ENCODE results near the gene PRSS8.

Gene PRSS8

GRCh38 chr16:31129568-31130335 is 5.8 kb downstream of the PRSS8 start:
- DNase-seq (ENCODE audit: low read depth in 3 of 3, low spot score in 1 of 3): no peak

- DNase-seq (ENCODE audit: low read depth in 3 of 3, low spot score in 1 of 3): no peak
These were observed 6.6 kb downstream of the PRSS8 start for GRCh38 chr16:31128711-31129567.

DNA sequence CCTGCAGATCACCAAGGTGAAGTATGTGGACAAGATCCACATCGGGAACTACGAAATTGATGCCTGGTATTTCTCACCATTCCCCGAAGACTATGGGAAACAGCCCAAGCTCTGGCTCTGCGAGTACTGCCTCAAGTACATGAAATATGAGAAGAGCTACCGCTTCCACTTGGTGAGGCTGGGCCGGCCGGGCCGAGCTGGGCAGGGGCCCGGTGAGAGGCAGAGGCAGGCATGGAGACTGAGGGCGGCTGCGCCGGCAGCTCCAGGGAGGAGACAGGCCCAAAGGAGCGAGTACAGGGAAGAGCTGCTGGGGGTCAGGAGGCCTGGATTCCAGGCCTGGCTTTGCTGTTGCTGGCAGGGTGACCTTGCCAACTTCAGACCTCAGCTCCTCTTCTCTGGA is 8.3 kb downstream of the PRSS8 start:
- DNase-seq (ENCODE audit: low read depth in 3 of 3, low spot score in 1 of 3): no peak

DNA sequence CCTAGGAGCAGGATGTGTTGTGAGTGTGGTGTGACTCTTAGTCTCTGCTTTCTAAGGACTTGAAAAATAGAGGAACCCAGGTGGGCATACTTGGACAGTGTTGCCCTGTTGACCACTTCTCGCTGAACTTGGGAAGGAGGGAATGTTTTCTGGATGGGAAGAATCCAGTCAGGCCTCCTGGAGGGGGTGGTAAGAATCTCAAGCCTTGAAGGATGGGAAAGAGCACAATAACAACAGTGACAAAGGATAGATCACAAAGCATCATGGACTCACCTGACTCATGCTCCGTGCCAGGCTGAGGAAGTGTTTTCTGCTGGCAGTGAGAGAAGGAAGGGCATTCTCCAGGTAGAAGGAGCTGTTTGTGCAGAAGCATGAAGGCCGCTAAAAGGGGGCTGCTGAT is 9.7 kb downstream of the PRSS8 start:
- no peak for DNase-seq (ENCODE audit: low read depth in 3 of 3, low spot score in 1 of 3)

DNA sequence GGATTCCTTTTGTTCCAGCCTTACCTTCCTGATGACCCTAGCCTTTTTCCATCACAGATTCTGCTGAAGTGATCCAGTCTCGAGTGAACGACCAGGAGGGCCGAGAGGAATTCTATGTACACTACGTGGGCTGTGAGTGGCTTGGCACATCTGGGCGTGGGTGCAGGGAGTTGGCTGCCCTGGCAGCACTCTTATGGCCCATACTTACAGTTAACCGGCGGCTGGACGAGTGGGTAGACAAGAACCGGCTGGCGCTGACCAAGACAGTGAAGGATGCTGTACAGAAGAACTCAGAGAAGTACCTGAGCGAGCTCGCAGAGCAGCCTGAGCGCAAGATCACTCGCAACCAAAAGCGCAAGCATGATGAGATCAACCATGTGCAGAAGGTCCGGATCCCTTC is 15.4 kb downstream of the PRSS8 start:
- no peak for DNase-seq (ENCODE audit: low read depth in 3 of 3, low spot score in 1 of 3)

- no peak for DNase-seq (ENCODE audit: low read depth in 3 of 3, low spot score in 1 of 3)
These were observed 17.0 kb downstream of the PRSS8 start for GRCh38 chr16:31118223-31119155.

DNA sequence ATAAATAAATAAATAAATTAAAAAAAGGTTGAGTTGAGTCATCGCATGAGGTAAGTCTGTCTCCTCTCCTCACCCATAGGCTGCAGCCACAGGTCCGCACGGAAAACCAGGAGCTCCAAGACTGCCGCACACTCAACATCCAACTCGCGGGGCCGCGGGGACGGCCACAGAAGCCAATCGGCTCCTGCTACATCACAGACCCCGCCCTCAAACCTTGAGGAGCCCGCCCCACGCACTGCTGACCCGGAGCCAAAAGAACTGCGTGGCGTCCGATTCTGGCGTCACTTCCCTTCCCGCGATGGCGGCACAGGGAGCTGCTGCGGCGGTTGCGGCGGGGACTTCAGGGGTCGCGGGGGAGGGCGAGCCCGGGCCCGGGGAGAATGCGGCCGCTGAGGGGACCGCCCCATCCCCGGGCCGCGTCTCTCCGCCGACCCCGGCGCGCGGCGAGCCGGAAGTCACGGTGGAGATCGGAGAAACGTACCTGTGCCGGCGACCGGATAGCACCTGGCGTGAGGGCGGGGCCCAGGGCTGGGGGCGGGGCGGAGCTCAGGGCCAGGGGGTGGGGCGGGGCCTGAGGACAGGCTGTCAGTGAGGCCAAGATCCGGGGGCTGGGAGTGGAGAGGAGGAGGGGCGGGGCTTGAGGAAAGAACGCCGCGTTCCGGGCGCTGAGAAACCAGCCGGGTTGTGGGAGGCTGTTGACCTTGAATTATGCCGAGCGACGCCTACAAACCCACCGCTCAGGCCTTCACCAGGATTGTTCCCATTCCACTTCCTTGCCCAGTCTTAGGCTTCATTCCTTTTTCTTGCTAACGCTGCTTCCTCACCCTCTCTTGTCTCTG is 17.9 kb downstream of the PRSS8 start, which contains the start of gene KAT8:
KAT8 (plus strand) TSS at position 281 of the 839 bp plus-strand sequence; CDS start at position 299, 18 bp downstream.
- DNase-seq (ENCODE audit: low read depth in 3 of 3, low spot score in 1 of 3): peak; percentile 89 to 91 (median 91)

DNA sequence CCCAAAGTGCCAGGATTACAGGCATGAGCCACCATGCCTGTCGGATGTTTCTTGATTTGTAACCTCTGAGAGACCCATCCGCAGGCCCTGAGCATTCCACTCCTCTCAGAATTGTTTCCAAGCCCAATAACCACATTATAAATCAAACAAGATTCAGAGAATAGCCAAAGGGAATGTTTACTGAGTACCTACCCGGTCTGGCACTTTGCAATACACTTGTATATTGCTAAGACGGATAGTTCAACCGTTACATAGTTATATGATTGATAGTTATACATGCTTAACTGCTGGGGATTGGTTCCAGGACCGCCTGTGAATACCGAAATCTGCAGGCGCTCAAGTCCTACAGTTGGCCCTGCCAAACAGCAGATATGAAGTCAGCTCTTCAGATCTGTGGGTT is 21.1 kb downstream of the PRSS8 start:
- DNase-seq (ENCODE audit: low read depth in 3 of 3, low spot score in 1 of 3): no peak

DNA sequence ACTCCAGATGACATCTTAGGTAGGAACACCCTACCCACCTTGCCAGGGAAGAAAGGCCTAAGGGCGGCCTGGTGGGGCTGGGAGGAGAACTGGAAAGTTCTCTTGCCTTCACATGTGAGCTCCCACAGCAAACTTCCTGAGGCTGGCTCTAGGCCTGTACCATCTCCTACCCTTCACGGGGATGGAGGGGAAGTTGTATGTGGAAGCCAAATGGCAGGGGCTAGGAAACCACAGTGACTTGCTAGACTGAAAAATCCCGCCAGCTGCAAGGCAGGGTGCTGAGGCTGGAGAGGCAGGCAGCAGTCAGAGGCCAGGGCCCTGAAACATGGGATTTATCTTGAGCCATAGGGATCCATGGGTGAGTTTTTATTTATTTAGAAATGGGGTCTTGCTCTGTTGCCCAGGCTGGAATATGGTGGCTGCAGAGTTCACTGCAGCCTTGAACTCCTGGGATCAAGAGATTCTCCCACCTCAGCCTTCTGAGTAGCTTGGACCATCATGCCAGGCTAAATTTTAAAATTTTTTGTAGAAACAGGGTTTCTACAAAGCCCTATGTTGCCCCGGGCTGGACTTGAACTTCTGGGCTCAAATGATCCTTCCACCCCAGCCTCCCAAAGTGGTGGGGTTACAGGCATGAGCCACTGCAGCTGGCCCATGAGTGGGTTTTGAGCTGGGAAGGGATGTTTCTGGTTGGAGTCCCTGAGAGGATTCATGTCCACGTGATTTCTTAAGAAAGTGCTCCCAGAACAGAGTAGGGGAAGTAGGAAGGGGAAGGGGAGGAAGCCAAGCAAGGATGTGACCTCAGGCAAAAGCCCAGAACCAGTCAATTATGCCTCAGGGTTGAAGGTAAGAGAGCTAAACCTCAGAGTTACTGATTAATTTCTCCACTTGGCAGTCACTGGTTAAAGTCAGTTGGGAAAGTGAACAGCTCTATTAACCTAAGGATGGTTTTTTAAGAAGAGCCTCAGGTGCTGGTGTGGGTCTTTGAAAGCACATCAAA is 22.1 kb downstream of the PRSS8 start:
- DNase-seq (ENCODE audit: low read depth in 3 of 3, low spot score in 1 of 3): no peak

DNA sequence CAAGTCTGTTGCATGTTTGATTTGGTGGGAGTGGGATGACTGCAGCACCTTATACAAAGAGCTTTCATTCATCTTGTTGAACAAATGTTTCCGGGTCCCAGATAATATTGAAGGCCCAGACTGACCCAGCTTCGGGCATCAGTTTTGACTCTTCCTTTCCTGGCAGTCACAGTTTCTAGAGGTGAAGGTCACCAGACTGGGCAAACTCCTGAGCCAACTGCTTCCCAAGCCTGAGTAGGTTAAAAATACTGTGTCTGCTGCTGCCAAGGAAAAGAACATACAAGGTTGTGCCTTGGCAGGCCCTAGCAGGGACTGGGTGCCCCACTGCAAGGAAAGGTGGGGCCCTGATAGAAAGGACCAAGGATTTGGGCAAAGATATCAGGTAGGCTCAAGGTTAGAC is 22.8 kb downstream of the PRSS8 start:
- DNase-seq (ENCODE audit: low read depth in 3 of 3, low spot score in 1 of 3): no peak

GRCh38 chr16:31111881-31112466 is 23.6 kb downstream of the PRSS8 start:
- DNase-seq (ENCODE audit: low read depth in 3 of 3, low spot score in 1 of 3): no peak

DNA sequence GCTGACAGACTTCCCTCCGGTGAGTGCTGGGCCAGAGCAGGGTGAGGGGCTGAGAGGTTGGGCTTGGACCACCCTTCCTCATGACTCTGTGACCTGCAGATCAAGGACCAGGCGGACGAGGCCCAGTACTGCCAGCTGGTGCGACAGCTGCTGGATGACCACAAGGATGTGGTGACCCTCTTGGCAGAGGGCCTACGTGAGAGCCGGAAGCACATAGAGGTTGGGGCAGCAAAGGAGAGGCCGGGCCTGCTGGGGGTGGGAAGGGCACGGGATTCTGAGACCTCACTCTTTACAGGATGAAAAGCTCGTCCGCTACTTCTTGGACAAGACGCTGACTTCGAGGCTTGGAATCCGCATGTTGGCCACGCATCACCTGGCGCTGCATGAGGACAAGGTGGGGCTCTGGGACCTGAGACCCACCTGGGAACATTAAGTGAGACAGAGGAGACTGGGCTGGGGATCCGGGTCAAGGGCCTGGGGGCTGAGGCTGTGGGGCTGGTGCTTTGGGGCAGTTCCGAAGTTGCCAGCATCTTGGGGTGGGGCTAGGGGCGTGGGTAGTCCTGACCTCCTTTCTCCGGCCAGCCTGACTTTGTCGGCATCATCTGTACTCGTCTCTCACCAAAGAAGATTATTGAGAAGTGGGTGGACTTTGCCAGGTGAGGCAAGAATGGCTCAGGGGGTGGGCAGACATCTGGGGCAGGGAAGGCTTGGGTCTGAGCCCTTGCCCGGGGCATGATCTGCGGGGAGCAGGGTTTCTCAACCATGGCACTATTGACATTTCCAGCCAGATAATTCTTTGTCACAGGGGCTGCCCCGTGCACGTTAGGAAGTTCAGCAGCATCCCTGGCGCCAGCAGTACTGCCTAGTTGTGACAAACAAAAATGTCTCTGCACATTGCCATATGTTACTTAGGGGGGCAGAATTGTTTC is 25.2 kb downstream of the PRSS8 start:
- DNase-seq (ENCODE audit: low read depth in 3 of 3, low spot score in 1 of 3): no peak

- DNase-seq (ENCODE audit: low read depth in 3 of 3, low spot score in 1 of 3): no peak
These were observed 25.9 kb downstream of the PRSS8 start for GRCh38 chr16:31109622-31110021.

GRCh38 chr16:31108794-31109558 is 26.6 kb downstream of the PRSS8 start:
- DNase-seq (ENCODE audit: low read depth in 3 of 3, low spot score in 1 of 3): no peak

- peak in 2 of 3 donors; percentile 19 to 63 for DNase-seq (ENCODE audit: low read depth in 3 of 3, low spot score in 1 of 3)
These were observed 27.3 kb downstream of the PRSS8 start, which contains the start of gene BCKDK for GRCh38 chr16:31108035-31108793. Gene BCKDK, plus strand, starts transcription at chr16:31108386. Its CDS starts 838 bp downstream, at chr16:31109224.

DNA sequence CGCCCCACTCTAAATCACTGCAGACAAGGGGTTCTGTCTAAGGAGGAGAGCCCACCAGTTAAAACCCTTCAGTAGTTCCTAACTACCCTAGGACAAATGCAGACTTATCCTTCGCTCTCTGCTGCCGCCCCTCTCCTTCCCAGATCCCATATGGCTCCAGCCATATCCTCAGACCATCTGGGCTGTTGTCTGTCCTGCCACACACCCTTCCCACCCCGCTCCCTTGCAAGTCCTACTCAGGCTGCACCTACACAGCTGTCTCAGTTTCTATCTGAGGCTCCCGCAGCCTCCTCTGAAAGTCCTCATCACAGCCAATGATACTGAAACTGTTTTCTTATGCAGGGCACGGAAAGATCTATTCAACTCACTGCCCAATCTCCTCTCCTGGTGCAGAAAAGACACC is 28.1 kb downstream of the PRSS8 start:
- no peak for DNase-seq (ENCODE audit: low read depth in 3 of 3, low spot score in 1 of 3)
